ENCODE measurements around the gene GLRX2. TPM values are rescaled to one million over a fixed set of nuclear protein-coding genes. Genes with fewer than 3 reads are reported as not detected.
A peak's percentile ranks its signal among the peaks of the same experiment; 100 is the strongest.
"Not testable (repeated sequence)": the region's sequence is repeated elsewhere in the genome, so short reads cannot be mapped to it uniquely, and the experiment has no call there.

The GLRX2 gene
- total RNA-seq, 3 donors from 2014 or later, result 15.2 to 28.8 (median 23.6) TPM

GRCh38 chr1:193121616-193122593, 16.7 kb upstream of the GLRX2 start, which contains the start of gene CDC73:
TSS of gene CDC73 (plus strand) at chr1:193122031. CDS start at chr1:193122201, 170 bp downstream.
- intact Hi-C loops (cut with DNase I, micrococcal nuclease), result no loop called here
- peak; percentile 98 for ATAC-seq

GRCh38 chr1:193120604-193121166, 15.5 kb upstream of the GLRX2 start:
- Histone ChIP-seq H3K9me3 (no peaks in the 10 kb centered on the region), H3K4me1 (ENCODE audit: low read depth) (peaks cover 18% of the 10 kb centered on the region), H3K36me3 (ENCODE audit: low read depth) (no peaks in the 10 kb centered on the region), H3K4me3 (no peak overlapping the region)
- no peak for ATAC-seq
- no peak for TF ChIP-seq CTCF (IDR thresholded peaks at IDR 0.05)
- DNase-seq, result no peak
- intact Hi-C loops (cut with DNase I, micrococcal nuclease), result no loop called here

More at GRCh38 chr1:193121616-193122593, 16.7 kb upstream of the GLRX2 start, which contains the start of gene CDC73:
- peak; percentile 97 for TF ChIP-seq CTCF (IDR thresholded peaks at IDR 0.05)
- Histone ChIP-seq H3K4me1 (ENCODE audit: low read depth) (peaks cover 18% of the 10 kb centered on the region), H3K36me3 (ENCODE audit: low read depth) (no peaks in the 10 kb centered on the region), H3K4me3 (peak within 1 kb of the TSS; percentile 70), H3K9me3 (no peaks in the 10 kb centered on the region)
- DNase-seq, result peak; percentile 99 to 100 (median 99)

- no peak for TF ChIP-seq CTCF (IDR thresholded peaks at IDR 0.05)
- H3K4me3 ChIP-seq, result no peak overlapping the region
- ATAC-seq (no peak), DNase-seq (no peak)
- peaks cover 11% of the 10 kb centered on the region for H3K4me1 ChIP-seq (ENCODE audit: low read depth)
- H3K9me3 ChIP-seq, result no peaks in the 10 kb centered on the region
- no peaks in the 10 kb centered on the region for H3K36me3 ChIP-seq (ENCODE audit: low read depth)
- intact Hi-C loops (cut with DNase I, micrococcal nuclease), result no loop called here
These were observed 13.9 kb upstream of the GLRX2 start for GRCh38 chr1:193118803-193119730.

- no peak for DNase-seq
- no peaks in the 10 kb centered on the region for H3K36me3 ChIP-seq (ENCODE audit: low read depth)
- ATAC-seq, result no peak
- intact Hi-C loops (cut with DNase I, micrococcal nuclease), result no loop called here
- H3K9me3 ChIP-seq, result no peaks in the 10 kb centered on the region
- no peak overlapping the region for H3K4me3 ChIP-seq
- peaks cover 3% of the 10 kb centered on the region for H3K4me1 ChIP-seq (ENCODE audit: low read depth)
- no peak for TF ChIP-seq CTCF (IDR thresholded peaks at IDR 0.05)
These were observed 13.0 kb upstream of the GLRX2 start for GRCh38 chr1:193118194-193118593.

GRCh38 chr1:193117167-193117566, 12.0 kb upstream of the GLRX2 start:
- DNase-seq; H3K36me3 ChIP-seq (ENCODE audit: low read depth); ATAC-seq; intact Hi-C loops (cut with DNase I, micrococcal nuclease); H3K4me3 ChIP-seq; H3K9me3 ChIP-seq; H3K4me1 ChIP-seq (ENCODE audit: low read depth): not testable (repeated sequence)

All from mucosa of descending colon (tissue), 3 donors.